NCI-H446 (cell line): Measurements from ENCODE around the gene XYLT1.

Experiments used
- DNase-seq, 2 experiments: peaks; one replicate each; lab custom pipeline; 2025; lab: John Stamatoyannopoulos, UW

Gene XYLT1

GRCh38 chr16:17053536-17054160 is 417.1 kb downstream of the XYLT1 start:
- DNase-seq = no peak
